Muscle layer of colon (tissue), 2 donors: Measurements from ENCODE around the gene SLC16A11.
"Not testable (repeated sequence)": the region's sequence is repeated elsewhere in the genome, so short reads cannot be mapped to it uniquely, and the experiment has no call there.

Source experiments
- H3K27ac ChIP-seq: one replicate; pipeline ENCODE4 v1.7.0; 2013; ENCODE audit warnings: low read depth, mild to moderate bottlenecking, low read length, moderate library complexity
- H3K27me3 ChIP-seq, 2 donors: one replicate each; pipeline ENCODE4 v1.7.0; 2013; ENCODE audit warnings: low read length in 2 of 2, mild to moderate bottlenecking in 2 of 2; ENCODE audit not compliant: insufficient read depth in 2 of 2, control insufficient read depth in 1 of 2
- H3K36me3 ChIP-seq: one replicate; pipeline ENCODE4 v1.7.0; 2013; ENCODE audit warnings: mild to moderate bottlenecking, low read length; ENCODE audit not compliant: insufficient read depth
- H3K4me1 ChIP-seq: one replicate; pipeline ENCODE4 v1.7.0; 2013; ENCODE audit warnings: mild to moderate bottlenecking, low read length; ENCODE audit not compliant: insufficient read depth
- H3K4me3 ChIP-seq, 2 donors: one replicate each; pipeline ENCODE4 v1.7.0; 2013; ENCODE audit warnings: low read length in 2 of 2, low read depth in 1 of 2, mild to moderate bottlenecking in 1 of 2, moderate library complexity in 1 of 2
- H3K9ac ChIP-seq: one replicate; pipeline ENCODE4 v1.7.0; 2013; ENCODE audit warnings: low read length
- H3K9me3 ChIP-seq: one replicate; pipeline ENCODE4 v1.7.0; 2013; ENCODE audit warnings: mild to moderate bottlenecking, low read length
- donor health status: abdominal sarcoma.
- donor health status: Adenocarcinoma of cecum.

The SLC16A11 gene

DNA sequence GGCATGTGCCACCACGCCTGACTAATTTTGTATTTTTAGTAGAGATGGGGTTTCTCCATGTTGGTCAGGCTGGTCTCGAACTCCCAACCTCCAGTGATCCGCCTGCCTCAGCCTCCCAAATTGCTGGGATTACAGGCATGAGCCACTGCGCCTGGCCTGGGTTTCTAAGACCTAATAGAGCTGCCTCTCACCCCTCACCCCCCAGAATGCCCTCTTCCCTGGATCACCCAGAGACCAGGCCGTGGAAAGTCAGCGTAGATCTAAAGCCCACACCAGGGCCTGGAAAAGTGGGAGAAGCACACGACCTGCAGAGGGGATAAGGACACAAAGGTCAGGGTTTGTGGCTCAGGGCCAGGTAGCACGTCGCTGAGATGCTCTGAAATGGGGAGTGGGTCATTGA is 6.7 kb upstream of the SLC16A11 start:
- H3K9me3 ChIP-seq, H3K4me1 ChIP-seq, H3K9ac ChIP-seq, H3K36me3 ChIP-seq, H3K4me3 ChIP-seq, H3K27ac ChIP-seq, H3K27me3 ChIP-seq: not testable (repeated sequence)

DNA sequence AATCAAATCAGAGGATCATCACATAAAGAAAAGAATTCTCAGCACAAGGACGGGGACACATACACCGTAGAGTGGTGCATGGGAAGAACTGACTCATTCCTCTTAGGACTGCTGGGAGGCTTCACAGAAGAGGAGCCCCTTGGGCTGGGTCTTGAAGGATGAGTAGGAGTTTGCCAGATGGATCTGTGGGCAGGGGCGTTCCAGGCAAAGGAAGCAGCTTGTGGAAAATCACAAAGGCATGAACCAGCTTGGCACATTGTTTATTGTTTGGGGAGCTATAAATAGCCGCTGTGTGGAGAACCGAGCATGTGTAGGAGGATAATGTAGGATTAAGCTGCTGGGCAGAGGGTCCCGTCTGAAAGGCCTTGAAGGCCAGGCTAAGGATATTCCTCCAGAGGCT is 5.1 kb upstream of the SLC16A11 start:
- no peaks in the 10 kb centered on the region for H3K36me3 ChIP-seq
- no peak overlapping the region for H3K9ac ChIP-seq
- no peak overlapping the region for H3K4me3 ChIP-seq
- peaks cover 0 to 3% of the 10 kb centered on the region in 2 donors for H3K27me3 ChIP-seq
- no peaks in the 10 kb centered on the region for H3K9me3 ChIP-seq
- H3K27ac ChIP-seq, result no peak overlapping the region
- peaks cover 10% of the 10 kb centered on the region for H3K4me1 ChIP-seq

DNA sequence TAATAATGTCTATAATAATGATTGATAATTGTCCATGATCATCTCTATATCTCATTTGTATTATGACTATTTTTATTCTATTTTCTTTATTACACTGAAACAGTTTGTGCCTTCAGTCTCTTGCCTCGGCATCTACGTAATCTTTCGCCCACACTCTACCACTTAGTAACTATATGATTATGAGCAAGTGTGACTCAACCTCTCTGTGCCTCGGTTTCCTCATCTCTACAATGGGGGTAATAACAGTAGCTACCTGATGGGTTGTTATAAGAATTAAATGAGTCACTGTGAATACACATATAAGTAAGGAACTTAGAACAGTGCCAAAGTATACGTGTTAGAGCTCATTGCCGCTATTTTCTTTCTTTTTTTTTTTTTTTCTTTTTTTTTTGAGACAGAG is 3.7 kb upstream of the SLC16A11 start:
- no peaks in the 10 kb centered on the region for H3K36me3 ChIP-seq
- peaks cover 0 to 17% of the 10 kb centered on the region in 2 donors for H3K27me3 ChIP-seq
- H3K4me1 ChIP-seq, result peaks cover 10% of the 10 kb centered on the region
- no peak overlapping the region for H3K27ac ChIP-seq
- no peaks in the 10 kb centered on the region for H3K9me3 ChIP-seq
- H3K9ac ChIP-seq, result no peak overlapping the region
- no peak overlapping the region for H3K4me3 ChIP-seq

DNA sequence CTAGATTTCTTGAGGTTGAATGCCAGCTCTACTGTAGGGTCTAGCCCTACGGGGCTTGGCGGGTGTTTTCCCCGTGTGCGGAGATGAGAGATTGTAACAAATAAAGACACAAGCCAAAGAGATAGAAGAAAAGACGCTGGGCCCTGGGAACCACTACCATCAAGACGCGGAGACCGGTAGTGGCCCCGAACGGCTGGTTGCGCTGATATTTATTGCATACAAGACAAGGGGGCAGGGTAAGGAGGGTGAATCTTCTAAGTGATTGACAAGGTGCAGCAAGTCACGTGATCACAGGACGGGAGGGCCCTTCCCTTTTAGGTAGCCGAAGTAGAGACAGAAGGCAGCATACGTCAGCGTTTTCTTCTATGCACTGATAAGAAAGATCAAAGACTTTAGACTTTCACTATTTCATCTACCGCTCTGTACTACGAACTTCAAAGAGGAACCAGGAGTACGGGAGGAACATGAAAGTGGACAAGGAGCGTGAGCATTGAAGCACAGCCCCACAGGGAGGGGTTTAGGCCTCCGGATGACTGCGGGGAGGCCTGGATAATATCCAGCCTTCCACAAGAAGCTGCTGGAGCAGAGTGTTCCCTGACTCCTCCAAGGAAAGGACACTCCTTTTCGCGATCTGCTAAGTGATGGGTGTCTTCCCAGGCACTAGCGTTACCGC is 3.0 kb upstream of the SLC16A11 start:
- H3K36me3 ChIP-seq, H3K9me3 ChIP-seq, H3K4me1 ChIP-seq: not testable (repeated sequence)
- H3K9ac ChIP-seq, result peak overlapping the region; percentile 6
- H3K27me3 ChIP-seq, result peaks cover 0 to 23% of the 10 kb centered on the region in 2 donors
- peak overlapping the region; percentile 23 to 51 for H3K4me3 ChIP-seq
- H3K27ac ChIP-seq, result peak overlapping the region; percentile 81

DNA sequence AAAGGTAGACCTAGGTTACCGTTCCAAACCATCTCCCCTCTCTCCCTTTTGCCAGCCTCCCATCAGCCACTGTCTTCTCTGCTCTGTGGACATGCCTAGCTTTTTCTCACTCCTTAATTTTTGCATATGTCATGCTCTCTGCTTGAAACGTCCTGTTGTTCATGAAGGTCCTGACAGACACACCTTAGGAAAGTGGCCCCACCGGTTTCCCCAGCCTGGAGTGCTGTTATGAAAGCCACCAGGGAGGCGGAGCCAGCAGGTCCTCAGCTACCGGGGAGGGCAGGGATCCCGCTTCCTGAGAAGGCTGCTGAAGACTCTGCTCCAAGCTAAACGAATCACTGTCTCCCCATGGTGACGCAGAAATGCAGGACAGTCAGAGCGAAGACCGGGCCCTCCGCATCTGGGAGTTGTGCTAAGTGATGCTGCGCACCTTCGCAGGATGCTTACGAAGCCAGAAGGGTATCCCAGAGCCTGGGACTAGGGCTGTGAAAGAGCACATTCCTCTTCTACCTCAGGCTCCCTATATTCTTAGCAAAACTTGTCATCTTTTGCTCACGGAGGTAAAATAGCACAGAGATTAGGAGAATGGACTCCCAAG is 2.3 kb upstream of the SLC16A11 start:
- Histone ChIP-seq H3K36me3 (no peaks in the 10 kb centered on the region), H3K27me3 (peaks cover 0 to 25% of the 10 kb centered on the region in 2 donors), H3K4me1 (peaks cover 10% of the 10 kb centered on the region), H3K4me3 (peak overlapping the region; percentile 23 to 51), H3K9me3 (no peaks in the 10 kb centered on the region), H3K9ac (peak overlapping the region; percentile 6), H3K27ac (peak overlapping the region; percentile 81)

DNA sequence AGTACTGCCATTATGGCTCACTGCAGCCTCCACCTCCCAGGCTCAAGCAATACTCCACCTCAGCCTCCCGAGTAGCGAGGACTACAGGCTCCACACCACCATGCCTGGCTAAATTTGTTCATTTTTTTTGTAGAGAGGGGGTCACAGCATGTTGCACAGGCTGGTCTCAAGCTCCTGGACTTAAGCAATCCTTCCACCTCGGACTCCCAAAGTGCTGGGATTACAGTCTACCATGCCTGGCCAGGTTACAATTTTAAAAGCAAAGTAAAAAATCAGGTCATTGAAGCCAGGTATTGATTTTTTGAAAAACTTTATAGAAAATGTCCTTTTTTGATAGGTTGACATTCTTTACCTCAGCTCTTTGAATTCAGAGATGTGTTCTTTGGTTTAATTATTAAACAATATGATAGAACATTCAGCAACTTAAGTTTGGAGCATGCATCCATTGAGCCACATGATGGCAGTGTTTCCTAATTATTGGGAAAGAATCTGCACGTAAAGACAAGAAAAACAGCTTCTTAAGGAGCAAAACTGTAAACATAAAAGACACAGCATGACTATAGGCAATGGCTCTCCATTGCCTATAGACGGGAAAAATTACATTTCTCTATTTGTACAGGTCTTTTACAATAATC is 1.7 kb upstream of the SLC16A11 start:
- Histone ChIP-seq H3K4me1 (peaks cover 10% of the 10 kb centered on the region), H3K9me3 (no peaks in the 10 kb centered on the region), H3K9ac (no peak overlapping the region), H3K4me3 (peak overlapping the region in 1 of 2 donors; percentile 51), H3K27me3 (peaks cover 0 to 25% of the 10 kb centered on the region in 2 donors), H3K36me3 (no peaks in the 10 kb centered on the region), H3K27ac (peak overlapping the region; percentile 81)

DNA sequence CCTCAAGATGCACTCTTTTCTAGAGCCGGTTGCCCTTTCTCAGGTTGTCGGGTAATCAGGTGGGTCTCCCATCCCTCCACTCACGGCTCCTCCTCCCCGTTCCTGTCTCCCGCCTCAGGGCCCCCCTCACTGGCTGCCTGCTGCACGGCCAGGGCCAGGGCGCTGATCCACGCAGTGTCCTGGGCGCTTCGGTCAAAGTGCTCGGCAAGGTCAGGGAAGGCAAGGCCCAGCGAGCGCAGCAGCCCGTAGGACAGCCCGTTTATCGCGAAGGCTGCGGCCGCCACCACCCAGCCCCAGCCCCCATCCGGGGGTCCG is 753 bp downstream of the SLC16A11 start:
- Histone ChIP-seq H3K27me3 (peaks cover 0 to 25% of the 10 kb centered on the region in 2 donors), H3K27ac (peak overlapping the region; percentile 58), H3K9me3 (no peaks in the 10 kb centered on the region), H3K4me1 (peaks cover 10% of the 10 kb centered on the region), H3K36me3 (no peaks in the 10 kb centered on the region), H3K9ac (no peak overlapping the region), H3K4me3 (peak overlapping the region; percentile 49 to 55)

DNA sequence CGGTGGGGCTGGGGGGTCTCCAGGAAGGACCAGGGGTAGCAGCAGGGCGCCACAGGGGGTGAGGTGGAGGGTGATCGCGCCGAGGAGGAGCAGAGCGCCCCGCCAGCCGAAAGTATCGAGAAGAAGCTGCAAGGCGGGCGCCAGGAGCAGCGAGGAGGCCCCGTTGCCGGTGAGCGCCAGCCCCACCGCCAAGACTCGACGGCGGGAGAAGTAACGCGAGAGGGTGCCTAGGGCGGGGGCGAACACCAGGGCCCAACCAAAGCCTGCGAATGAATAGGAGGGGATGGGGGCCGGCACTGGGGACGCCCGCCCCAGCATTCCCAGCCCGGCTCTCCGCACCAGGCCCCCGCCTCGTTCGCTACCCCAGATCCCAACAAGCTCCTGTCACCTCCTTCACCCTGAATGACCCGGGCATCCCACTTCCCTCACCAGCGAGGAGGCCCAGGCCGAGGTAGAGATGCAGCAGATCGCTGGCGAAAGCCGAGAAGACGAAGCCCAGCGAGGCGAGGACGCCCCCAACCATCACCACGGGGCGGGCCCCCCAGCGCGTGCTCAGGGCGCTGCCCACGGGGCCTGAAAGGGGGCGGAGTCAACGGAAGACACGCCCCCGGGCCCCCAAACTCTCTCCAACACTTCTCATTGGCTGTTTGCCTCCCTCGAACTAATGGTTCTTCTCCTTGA is 1.3 kb downstream of the SLC16A11 start:
- peaks cover 10% of the 10 kb centered on the region for H3K4me1 ChIP-seq
- H3K9me3 ChIP-seq, result no peaks in the 10 kb centered on the region
- no peaks in the 10 kb centered on the region for H3K36me3 ChIP-seq
- H3K27me3 ChIP-seq, result peaks cover 0 to 25% of the 10 kb centered on the region in 2 donors
- H3K4me3 ChIP-seq, result peak overlapping the region; percentile 49 to 55
- H3K9ac ChIP-seq, result no peak overlapping the region
- no peak overlapping the region for H3K27ac ChIP-seq

DNA sequence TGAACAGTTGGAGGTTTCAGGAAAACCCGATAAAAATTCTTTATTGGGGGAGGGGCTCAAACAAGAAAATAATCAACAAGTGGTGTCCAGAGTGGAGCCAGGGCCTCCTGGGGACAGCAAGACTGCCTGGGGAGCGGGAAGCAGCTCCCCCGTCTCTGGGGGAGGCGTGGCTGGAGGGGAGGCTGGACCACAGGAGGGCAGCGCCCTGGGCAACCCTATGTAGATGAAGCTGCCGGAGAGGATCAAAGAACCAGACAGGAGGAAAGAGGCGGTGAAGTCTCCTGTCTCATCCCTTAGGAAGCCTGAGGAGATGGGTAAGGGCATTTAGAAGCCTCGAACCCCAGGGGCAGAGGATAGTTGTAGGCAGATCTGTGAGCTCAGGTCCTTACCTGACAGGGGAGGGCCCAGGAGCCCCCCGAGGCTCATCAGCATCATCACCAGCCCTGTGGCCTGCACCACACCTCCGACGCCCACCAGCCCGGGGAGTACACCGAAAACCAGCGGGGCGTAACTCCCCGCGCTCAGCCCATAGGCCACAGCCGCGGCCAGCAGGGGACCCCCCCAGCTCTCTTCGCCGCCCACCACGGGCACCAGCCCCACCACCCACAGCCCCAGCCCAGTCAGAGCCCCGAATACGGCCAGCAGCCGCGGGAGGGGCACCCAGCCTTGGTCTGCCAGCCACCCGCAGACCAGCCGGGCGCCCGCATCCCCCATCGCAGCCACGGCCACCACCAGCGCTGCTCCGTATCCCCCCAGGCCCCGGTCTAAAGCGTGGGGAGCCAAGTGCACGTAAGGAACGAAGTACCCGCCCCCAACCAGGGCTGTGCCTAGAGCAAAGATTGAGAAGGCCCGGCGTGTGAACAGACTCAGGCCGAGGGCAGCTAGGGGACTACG is 2.0 kb downstream of the SLC16A11 start:
- peaks cover 0 to 25% of the 10 kb centered on the region in 2 donors for H3K27me3 ChIP-seq
- H3K4me3 ChIP-seq, result no peak overlapping the region
- H3K9ac ChIP-seq, result no peak overlapping the region
- no peaks in the 10 kb centered on the region for H3K36me3 ChIP-seq
- peaks cover 10% of the 10 kb centered on the region for H3K4me1 ChIP-seq
- no peak overlapping the region for H3K27ac ChIP-seq
- H3K9me3 ChIP-seq, result no peaks in the 10 kb centered on the region

DNA sequence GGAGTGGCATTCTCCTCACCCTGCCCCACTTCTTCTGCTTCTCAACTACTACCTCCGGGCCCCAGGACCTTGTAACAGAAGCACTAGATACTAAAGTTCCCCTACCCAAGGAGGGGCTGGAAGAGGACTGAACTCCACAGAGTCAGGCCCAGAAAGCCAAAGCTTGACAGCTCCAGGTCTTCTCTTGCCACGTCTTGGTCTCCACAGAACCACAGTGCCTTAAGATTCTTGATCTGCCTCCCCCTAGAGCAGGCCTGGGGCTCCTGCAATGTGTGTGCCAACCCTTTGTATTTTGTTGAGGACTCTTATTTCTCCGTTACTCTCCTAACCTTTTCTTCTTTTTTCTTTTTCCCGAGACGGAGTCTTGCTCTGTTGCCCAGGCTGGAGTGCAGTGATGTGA is 4.1 kb downstream of the SLC16A11 start:
- no peak overlapping the region for H3K9ac ChIP-seq
- peaks cover 0 to 25% of the 10 kb centered on the region in 2 donors for H3K27me3 ChIP-seq
- H3K4me3 ChIP-seq, result no peak overlapping the region
- peaks cover 14% of the 10 kb centered on the region for H3K4me1 ChIP-seq
- no peaks in the 10 kb centered on the region for H3K9me3 ChIP-seq
- H3K36me3 ChIP-seq, result no peaks in the 10 kb centered on the region
- no peak overlapping the region for H3K27ac ChIP-seq
